H1 (cell line): ENCODE results near the gene TMX2. TPM values are rescaled to one million over a fixed set of nuclear protein-coding genes. Genes with fewer than 3 reads are reported as not detected.
A peak's percentile ranks its signal among the peaks of the same experiment; 100 is the strongest.

ENCODE experiments used
- CTCF ChIA-PET: fragments of 300-600 bp; sonication (Branson Sonifier 250); formaldehyde crosslinking; loops from one replicate; lab custom pipeline; 2021; ENCODE audit not compliant: partially characterized antibody; lab: Charles Lee
- POLR2A ChIA-PET: fragments of 300-600 bp; sonication (Branson Sonifier 250); formaldehyde crosslinking; loops from one replicate; lab custom pipeline; 2021; ENCODE audit warnings: inconsistent platforms; ENCODE audit not compliant: partially characterized antibody; lab: Charles Lee
- DNase-seq, 2 experiments: peaks; one replicate each; pipeline versions ENCODE4 v3.0.0 to v3.0.0-alpha.2; 2010 to 2022; ENCODE audit warnings: low spot score in 2 of 2, low read depth in 1 of 2, mixed read lengths in 1 of 2
- FAIRE-seq: peaks from 2 replicates; lab custom pipeline; 2011; peaks lifted over from hg19 to GRCh38; lab: Jason Lieb, UNC
- H2AFZ ChIP-seq: 2 replicates; pipeline ENCODE4 v1.8.1; 2012; ENCODE audit warnings: low read length, inconsistent platforms
- H2AK5ac ChIP-seq: 2 replicates; pipeline ENCODE4 v1.6.1; 2013; ENCODE audit warnings: low read depth, low read length
- H2BK120ac ChIP-seq: replicated peaks from 2 replicates; pipeline ENCODE3; 2013; ENCODE audit warnings: low read depth, low read length, inconsistent platforms
- H2BK12ac ChIP-seq: 2 replicates; pipeline ENCODE4 v1.6.1; 2013; ENCODE audit warnings: low read depth, low read length
- H2BK15ac ChIP-seq: 2 replicates; pipeline ENCODE4 v1.6.1; 2013; ENCODE audit warnings: low read length
- H2BK20ac ChIP-seq: 2 replicates; pipeline ENCODE4 v1.6.1; 2013; ENCODE audit warnings: low read length
- H2BK5ac ChIP-seq: 2 replicates; pipeline ENCODE4 v1.6.1; 2013; ENCODE audit warnings: low read depth, low read length
- H3K14ac ChIP-seq: 2 replicates; pipeline ENCODE4 v1.6.1; 2013; ENCODE audit warnings: inconsistent platforms; ENCODE audit not compliant: insufficient read length
- H3K18ac ChIP-seq: 2 replicates; pipeline ENCODE4 v1.6.1; 2013; ENCODE audit warnings: low read length; ENCODE audit errors: extremely low read depth
- H3K23ac ChIP-seq: 2 replicates; pipeline ENCODE4 v1.6.1; 2013; ENCODE audit warnings: inconsistent platforms; ENCODE audit not compliant: insufficient read length
- H3K23me2 ChIP-seq: 2 replicates; pipeline ENCODE4 v1.6.1; 2013; ENCODE audit warnings: low read depth, low read length
- H3K27ac ChIP-seq: 2 replicates; pipeline ENCODE4 v1.6.1; 2011; ENCODE audit warnings: low read depth, low read length, inconsistent platforms
- H3K27me3 ChIP-seq, 4 experiments: replicated peaks in 1 of 4; 1 replicate in 1 of 4; 2 replicates in 3 of 4; pipeline versions ENCODE4 v1.6.1 to v1.8.1; 2011 to 2013; ENCODE audit warnings: low read length in 3 of 4, mild to moderate bottlenecking in 3 of 4, inconsistent platforms in 2 of 4, mixed read lengths in 2 of 4, moderate library complexity in 1 of 4; ENCODE audit not compliant: control insufficient read depth in 3 of 4, insufficient read depth in 3 of 4; ENCODE audit errors: extremely low read depth in 1 of 4
- H3K36me3 ChIP-seq, 4 experiments: 2 replicates each; pipeline versions ENCODE4 v1.6.1 to v1.8.1; 2011 to 2013; ENCODE audit warnings: mild to moderate bottlenecking in 4 of 4, low read length in 3 of 4, moderate library complexity in 2 of 4, control low read depth in 1 of 4, inconsistent platforms in 1 of 4; ENCODE audit not compliant: insufficient read depth in 4 of 4, control insufficient read depth in 2 of 4
- H3K4ac ChIP-seq: replicated peaks from 2 replicates; pipeline ENCODE3; 2013; ENCODE audit warnings: low read length, low read depth, mixed read lengths, inconsistent platforms; ENCODE audit not compliant: insufficient read length
- H3K4me1 ChIP-seq, 4 experiments: replicated peaks in 1 of 4; 1 replicate in 1 of 4; 2 replicates in 3 of 4; pipeline versions ENCODE4 v1.6.1 to v1.8.1; 2011 to 2013; ENCODE audit warnings: low read length in 3 of 4, inconsistent platforms in 2 of 4, mixed read lengths in 1 of 4; ENCODE audit not compliant: insufficient read depth in 4 of 4, control insufficient read depth in 3 of 4
- H3K4me2 ChIP-seq, 2 experiments: 2 replicates each; pipeline versions ENCODE4 v1.6.1 to v1.8.1; 2011 to 2013; ENCODE audit warnings: low read depth in 2 of 2, low read length in 2 of 2, control low read depth in 1 of 2, inconsistent platforms in 1 of 2, mild to moderate bottlenecking in 1 of 2; ENCODE audit not compliant: insufficient read depth in 1 of 2
- H3K4me3 ChIP-seq, 4 experiments: fragments of 200-600, 300-600 bp in 1 of 4; sonication (generic), shearing (Covaris generic), sonication (Bioruptor Twin) in 1 of 4; 2 replicates each; pipeline versions ENCODE4 v1.5.1 to v1.8.1; 2011 to 2016; ENCODE audit warnings: low read length in 4 of 4, low read depth in 3 of 4, control low read depth in 2 of 4, inconsistent platforms in 2 of 4, mild to moderate bottlenecking in 2 of 4, mixed read lengths in 1 of 4, moderate library complexity in 1 of 4; ENCODE audit not compliant: insufficient read depth in 2 of 4; ENCODE audit errors: extremely low read depth in 1 of 4
- H3K56ac ChIP-seq: replicated peaks from 2 replicates; pipeline ENCODE3; 2013; ENCODE audit warnings: low read depth, mild to moderate bottlenecking, mixed read lengths, low read length, inconsistent platforms; ENCODE audit not compliant: insufficient read length
- H3K79me1 ChIP-seq: 2 replicates; pipeline ENCODE4 v1.6.1; 2013; ENCODE audit warnings: low read depth, low read length, control low read depth
- H3K79me2 ChIP-seq, 2 experiments: 2 replicates each; pipeline versions ENCODE4 v1.6.1 to v1.8.1; 2012 to 2013; ENCODE audit warnings: low read length in 2 of 2, mild to moderate bottlenecking in 2 of 2, inconsistent platforms in 1 of 2; ENCODE audit not compliant: insufficient read depth in 2 of 2, control insufficient read depth in 1 of 2
- H3K9ac ChIP-seq, 4 experiments: replicated peaks in 1 of 4; 1 replicate in 1 of 4; 2 replicates in 3 of 4; pipeline versions ENCODE4 v1.6.1 to v1.8.1; 2011 to 2013; ENCODE audit warnings: low read depth in 3 of 4, low read length in 3 of 4, control low read depth in 2 of 4, mild to moderate bottlenecking in 2 of 4, moderate library complexity in 2 of 4, inconsistent platforms in 1 of 4; ENCODE audit errors: extremely low read depth in 1 of 4
- H3K9me3 ChIP-seq, 2 experiments: 2 replicates each; pipeline versions ENCODE4 v1.6.1 to v1.8.1; 2012 to 2013; ENCODE audit warnings: mild to moderate bottlenecking in 2 of 2, moderate library complexity in 2 of 2, control low read depth in 1 of 2, inconsistent platforms in 1 of 2, low read depth in 1 of 2, low read length in 1 of 2, mixed read lengths in 1 of 2; ENCODE audit not compliant: insufficient read depth in 2 of 2
- H4K20me1 ChIP-seq, 2 experiments: replicated peaks in 1 of 2; 2 replicates each; pipeline versions ENCODE3 to v1.8.1; 2011 to 2013; ENCODE audit warnings: inconsistent platforms in 2 of 2, low read length in 2 of 2, mild to moderate bottlenecking in 1 of 2; ENCODE audit not compliant: insufficient read depth in 2 of 2, control insufficient read depth in 1 of 2
- H4K5ac ChIP-seq: 2 replicates; pipeline ENCODE4 v1.6.1; 2013; ENCODE audit warnings: low read length, low read depth, mixed read lengths, inconsistent platforms; ENCODE audit not compliant: insufficient read length
- H4K8ac ChIP-seq: 2 replicates; pipeline ENCODE4 v1.8.0; 2013; ENCODE audit warnings: mild to moderate bottlenecking, moderate library complexity, low read length, inconsistent platforms; ENCODE audit not compliant: insufficient read depth; ENCODE audit errors: extremely low read depth
- H4K91ac ChIP-seq: replicated peaks from 2 replicates; pipeline ENCODE3; 2013; ENCODE audit warnings: low read length, mixed read lengths, inconsistent platforms; ENCODE audit not compliant: insufficient read length
- CBX5 ChIP-seq: fragments of 300-800, 300-1000 bp; sonication (generic); IDR thresholded peaks from 2 replicates; pipeline ENCODE4 v1.7.1; 2016; ENCODE audit warnings: antibody characterized with exemption, low read length, low read depth
- FOSL1 ChIP-seq: IDR thresholded peaks from 2 replicates; pipeline ENCODE4 v1.6.1; 2011; ENCODE audit warnings: mild to moderate bottlenecking, low read depth, low read length, moderate library complexity; ENCODE audit not compliant: insufficient read depth
- KDM4A ChIP-seq: IDR thresholded peaks from one replicate; pipeline ENCODE4 v1.7.1; 2012; ENCODE audit warnings: low read depth, mild to moderate bottlenecking, moderate library complexity, low read length, inconsistent platforms; ENCODE audit not compliant: severe bottlenecking
- TAF1 ChIP-seq: IDR thresholded peaks from 2 replicates; pipeline ENCODE4 v1.6.1; 2011; ENCODE audit warnings: mild to moderate bottlenecking, low read depth, low read length
- YY1 ChIP-seq: IDR thresholded peaks from 2 replicates; pipeline ENCODE4 v1.6.1; 2011; ENCODE audit warnings: low read depth, mild to moderate bottlenecking, low read length
- ZNF274 ChIP-seq: IDR thresholded peaks from 2 replicates; pipeline ENCODE4 v1.7.0; 2012; ENCODE audit warnings: low read length, borderline replicate concordance; ENCODE audit errors: extremely low read depth
- whole genome bisulfite sequencing, 2 experiments: shearing (Covaris generic) in 1 of 2; methylation state at CpG; one replicate each; pipeline versions ENCODE4 v1.1.6 to v1.1.7; 2013 to 2015; ENCODE audit warnings: low lambda C conversion rate in 2 of 2, mixed read lengths in 2 of 2, inconsistent platforms in 1 of 2, low coverage in 1 of 2, missing lambda C conversion rate in 1 of 2; ENCODE audit not compliant: insufficient replicate concordance in 2 of 2, insufficient coverage in 1 of 2, insufficient read length in 1 of 2; ENCODE audit errors: extremely low coverage in 1 of 2, missing lambda C conversion rate in 1 of 2; 5-methylcytosine and 5-hydroxymethylcytosine counted together
- polyA plus RNA-seq, 7 experiments: library from polyadenylated mRNA; depleted of rRNA in 3 of 7; stranded (reverse) in 5 of 7; unstranded in 2 of 7; fragments of >200 nt in 5 of 7; fragments of 200-250 nt in 2 of 7; gene quantifications; 1 replicate in 5 of 7; 2 replicates in 1 of 7; 4 replicates in 1 of 7; pipeline versions ENCODE4 v1.2.1 to v1.2.3, GENCODE V29; 2011 to 2013; ENCODE audit warnings: missing spikeins in 2 of 7, mixed read lengths in 2 of 7
- total RNA-seq: library from RNA; stranded (reverse); fragmentation: NEBNext Ultra II Directional; extraction: Animal tissue kit (Norgen Biotek cat#: 25700); gene quantifications from 2 replicates; pipeline ENCODE4 v1.2.1, GENCODE V29; 2021
- TF ChIP-seq, protein P1 (sequence below): IDR thresholded peaks from 2 replicates; pipeline ENCODE4 v1.6.1; 2011; ENCODE audit warnings: low read depth, mild to moderate bottlenecking, low read length; ENCODE audit not compliant: insufficient read depth
- TF ChIP-seq, protein P2 (sequence below): IDR thresholded peaks from 2 replicates; pipeline ENCODE4 v1.6.1; 2012; ENCODE audit warnings: low read length, inconsistent platforms
- TF ChIP-seq, protein P3 (sequence below): IDR thresholded peaks from 2 replicates; pipeline ENCODE4 v1.6.1; 2011; ENCODE audit warnings: low read length, improper control_type of control experiment

Gene TMX2
- total and polyA plus RNA-seq, 2 of the 8 experiments (the other 6 are each of a cell fraction or from before 2014, with no cell fraction given) = 70.4 to 100.0 TPM

DNA sequence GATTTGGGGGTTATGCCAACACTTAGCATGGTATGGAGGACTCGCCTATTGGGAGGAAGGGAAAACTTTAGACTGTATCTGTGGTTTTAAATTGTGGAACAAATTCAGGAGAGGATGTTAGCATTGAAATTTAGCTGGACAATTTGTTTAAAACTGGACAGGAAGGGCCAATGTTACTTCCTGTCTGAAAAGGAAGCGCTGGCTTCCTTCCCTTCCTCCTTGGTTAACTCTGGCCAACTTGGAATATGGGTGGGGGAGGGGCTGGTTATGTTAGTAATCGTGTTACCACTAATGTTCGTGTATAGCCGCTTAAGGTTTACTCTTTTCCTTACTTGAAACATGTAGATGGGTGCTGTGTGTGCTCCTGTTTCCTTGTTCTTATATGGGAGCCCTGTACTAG, 63.1 kb downstream of the TMX2 start:
- Histone ChIP-seq H4K91ac (no peak overlapping the region), H4K5ac (no peak overlapping the region), H4K20me1 (peaks cover 5 to 23% of the 10 kb centered on the region in 2 experiments), H2BK15ac (peak overlapping the region; percentile 1; the same call in 1 of the 2 replicates), H3K27me3 (no peaks in the 10 kb centered on the region), H3K36me3 (no peaks in the 10 kb centered on the region), H3K79me2 (peaks cover 43 to 100% of the 10 kb centered on the region in 2 experiments), H2AFZ (no peak overlapping the region), H3K4ac (no peak overlapping the region), H3K4me1 (peaks cover 21 to 41% (median 31%) of the 10 kb centered on the region in 4 experiments), H3K27ac (no peak overlapping the region), H3K4me3 (peak overlapping the region in 1 of 4 experiments; percentile 11; a peak in 2 of 8 replicates), H3K18ac (no peak overlapping the region), H4K8ac (no peak overlapping the region), H3K14ac (no peak overlapping the region), H3K79me1 (peaks cover 8% of the 10 kb centered on the region), H3K23me2 (no peaks in the 10 kb centered on the region; the same call in 1 of the 2 replicates), H2BK20ac (no peak overlapping the region), H2BK120ac (no peak overlapping the region), H3K4me2 (peak overlapping the region; percentile 37 to 63; a peak in 2 of 4 replicates), H3K9me3 (no peaks in the 10 kb centered on the region), H3K9ac (no peak overlapping the region), H3K23ac (no peak overlapping the region), H3K56ac (no peak overlapping the region), H2BK12ac (no peak overlapping the region; the same call in 1 of the 2 replicates), H2AK5ac (0 out of 2 replicates have a peak overlapping the region, but pooled peaks have one; percentile 25), H2BK5ac (no peak overlapping the region)
- DNase-seq (no peak), FAIRE-seq (no peak)
- 76% methylated on average over 5 of the region's 5 CpGs; no CpG with 5 or more reads in 1 of the 2 experiments for WGBS, 2 experiments
- ChIA-PET CTCF (interaction anchor here (0.7 to 9.6 kb wide), 7 partner anchors 10 to 273 kb away, joined by 3 to 86 read pairs (median 6); partner anchors contain the start of gene CTNND1), POLR2A (interaction anchor here (0.6 to 14.4 kb wide), 8 partner anchors 12 to 136 kb away, joined by 3 to 329 read pairs (median 10); partner anchors contain the start of gene CTNND1)
- TF ChIP-seq ZNF274 = no peak
- no peak for TF ChIP-seq YY1
- TF ChIP-seq TAF1 = no peak
- TF ChIP-seq, protein P1, sequence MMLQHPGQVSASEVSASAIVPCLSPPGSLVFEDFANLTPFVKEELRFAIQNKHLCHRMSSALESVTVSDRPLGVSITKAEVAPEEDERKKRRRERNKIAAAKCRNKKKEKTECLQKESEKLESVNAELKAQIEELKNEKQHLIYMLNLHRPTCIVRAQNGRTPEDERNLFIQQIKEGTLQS = no peak
- no peak for TF ChIP-seq FOSL1
- TF ChIP-seq, protein P2, sequence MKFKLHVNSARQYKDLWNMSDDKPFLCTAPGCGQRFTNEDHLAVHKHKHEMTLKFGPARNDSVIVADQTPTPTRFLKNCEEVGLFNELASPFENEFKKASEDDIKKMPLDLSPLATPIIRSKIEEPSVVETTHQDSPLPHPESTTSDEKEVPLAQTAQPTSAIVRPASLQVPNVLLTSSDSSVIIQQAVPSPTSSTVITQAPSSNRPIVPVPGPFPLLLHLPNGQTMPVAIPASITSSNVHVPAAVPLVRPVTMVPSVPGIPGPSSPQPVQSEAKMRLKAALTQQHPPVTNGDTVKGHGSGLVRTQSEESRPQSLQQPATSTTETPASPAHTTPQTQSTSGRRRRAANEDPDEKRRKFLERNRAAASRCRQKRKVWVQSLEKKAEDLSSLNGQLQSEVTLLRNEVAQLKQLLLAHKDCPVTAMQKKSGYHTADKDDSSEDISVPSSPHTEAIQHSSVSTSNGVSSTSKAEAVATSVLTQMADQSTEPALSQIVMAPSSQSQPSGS = no peak
- TF ChIP-seq CBX5 = no peak
- no peak for TF ChIP-seq KDM4A
- TF ChIP-seq, protein P3, sequence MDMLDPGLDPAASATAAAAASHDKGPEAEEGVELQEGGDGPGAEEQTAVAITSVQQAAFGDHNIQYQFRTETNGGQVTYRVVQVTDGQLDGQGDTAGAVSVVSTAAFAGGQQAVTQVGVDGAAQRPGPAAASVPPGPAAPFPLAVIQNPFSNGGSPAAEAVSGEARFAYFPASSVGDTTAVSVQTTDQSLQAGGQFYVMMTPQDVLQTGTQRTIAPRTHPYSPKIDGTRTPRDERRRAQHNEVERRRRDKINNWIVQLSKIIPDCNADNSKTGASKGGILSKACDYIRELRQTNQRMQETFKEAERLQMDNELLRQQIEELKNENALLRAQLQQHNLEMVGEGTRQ = no peak
